ENCODE data around the gene GGT5.

Gene GGT5

GRCh38 chr22:24185501-24186351, 59.2 kb downstream of the GGT5 start:
- no peak for DNase-seq (ENCODE audit: low spot score)
- peak overlapping the region; percentile 60 for H3K9ac ChIP-seq (ENCODE audit: low read depth, low read length, poor library complexity)
- no peaks in the 10 kb centered on the region for H3K36me3 ChIP-seq (replicated peaks in 1 of 2; ENCODE audit: control insufficient read depth in 2 of 2, insufficient read depth in 2 of 2, low read length in 2 of 2)
- H3K18ac ChIP-seq (ENCODE audit: low read length), result peak overlapping the region; percentile 48
- H2BK15ac ChIP-seq (ENCODE audit: low read length), result peak overlapping the region; percentile 81
- peak overlapping the region; percentile 24 for H2BK5ac ChIP-seq (ENCODE audit: low read length)
- H2BK12ac ChIP-seq (ENCODE audit: low read length), result peak overlapping the region; percentile 41
- WGBS, 2 donors (ENCODE audit: extremely low coverage in 2 of 2, insufficient read length in 2 of 2, insufficient replicate concordance in 1 of 2), result no CpG with 5 or more reads among the region's 51 CpGs
- H3K23ac ChIP-seq (ENCODE audit: low read depth, low read length, poor library complexity), result peak overlapping the region; percentile 43
- H4K8ac ChIP-seq (ENCODE audit: low read depth, low read length), result no peak overlapping the region
- no peak overlapping the region for H3K27ac ChIP-seq (replicated peaks; ENCODE audit: low read length)
- H3K4me3 ChIP-seq (ENCODE audit: low read length in 2 of 2), result no peak overlapping the region
- H3K9me3 ChIP-seq (replicated peaks in 1 of 2; ENCODE audit: control insufficient read depth in 2 of 2, insufficient read depth in 1 of 2, low read depth in 1 of 2, low read length in 2 of 2), result no peaks in the 10 kb centered on the region
- H3K79me1 ChIP-seq (ENCODE audit: low read depth, low read length), result peaks cover 3% of the 10 kb centered on the region
- no peaks in the 10 kb centered on the region for H3K27me3 ChIP-seq (ENCODE audit: control insufficient read depth in 3 of 3, insufficient read depth in 3 of 3, low read depth in 1 of 3, low read length in 3 of 3)
- no peak overlapping the region for H2AFZ ChIP-seq (ENCODE audit: low read length)
- no peak overlapping the region for H4K91ac ChIP-seq (ENCODE audit: low read depth, low read length, poor library complexity)
- H3K4me1 ChIP-seq (ENCODE audit: control insufficient read depth in 2 of 2, insufficient read depth in 1 of 2, low read depth in 1 of 2, low read length in 2 of 2), result peaks cover 3% of the 10 kb centered on the region in 2 donors
- peak overlapping the region; percentile 84 for H2AK5ac ChIP-seq (ENCODE audit: low read depth, low read length)
- no peak overlapping the region for H3K4me2 ChIP-seq (ENCODE audit: insufficient read depth, low read length, poor library complexity, severe bottlenecking)
- no peak overlapping the region for H2BK120ac ChIP-seq (ENCODE audit: low read depth, low read length)
- H3K4ac ChIP-seq (ENCODE audit: low read length), result peak overlapping the region; percentile 11
- H3K14ac ChIP-seq (ENCODE audit: low read length), result peak overlapping the region; percentile 38

- Histone ChIP-seq H3K4me1 (ENCODE audit: control insufficient read depth in 2 of 2, insufficient read depth in 1 of 2, low read depth in 1 of 2, low read length in 2 of 2) (peaks cover 3% of the 10 kb centered on the region in 2 donors), H3K18ac (ENCODE audit: low read length) (peak overlapping the region; percentile 17), H3K9ac (ENCODE audit: low read depth, low read length, poor library complexity) (peak overlapping the region; percentile 55), H2BK120ac (ENCODE audit: low read depth, low read length) (no peak overlapping the region), H3K23ac (ENCODE audit: low read depth, low read length, poor library complexity) (no peak overlapping the region), H3K27ac (replicated peaks; ENCODE audit: low read length) (no peak overlapping the region), H4K91ac (ENCODE audit: low read depth, low read length, poor library complexity) (no peak overlapping the region), H3K4me2 (ENCODE audit: insufficient read depth, low read length, poor library complexity, severe bottlenecking) (no peak overlapping the region), H3K36me3 (replicated peaks in 1 of 2; ENCODE audit: control insufficient read depth in 2 of 2, insufficient read depth in 2 of 2, low read length in 2 of 2) (no peaks in the 10 kb centered on the region), H3K14ac (ENCODE audit: low read length) (no peak overlapping the region), H3K4me3 (ENCODE audit: low read length in 2 of 2) (no peak overlapping the region), H3K79me1 (ENCODE audit: low read depth, low read length) (peaks cover 3% of the 10 kb centered on the region), H4K8ac (ENCODE audit: low read depth, low read length) (no peak overlapping the region), H2BK12ac (ENCODE audit: low read length) (peak overlapping the region; percentile 78), H2AFZ (ENCODE audit: low read length) (no peak overlapping the region), H3K4ac (ENCODE audit: low read length) (no peak overlapping the region), H3K27me3 (ENCODE audit: control insufficient read depth in 3 of 3, insufficient read depth in 3 of 3, low read depth in 1 of 3, low read length in 3 of 3) (no peaks in the 10 kb centered on the region), H3K9me3 (replicated peaks in 1 of 2; ENCODE audit: control insufficient read depth in 2 of 2, insufficient read depth in 1 of 2, low read depth in 1 of 2, low read length in 2 of 2) (no peaks in the 10 kb centered on the region), H2AK5ac (ENCODE audit: low read depth, low read length) (peak overlapping the region; percentile 35), H2BK5ac (ENCODE audit: low read length) (peak overlapping the region; percentile 17), H2BK15ac (ENCODE audit: low read length) (no peak overlapping the region)
- no peak for DNase-seq (ENCODE audit: low spot score)
- no CpG with 5 or more reads among the region's 16 CpGs for WGBS, 2 donors (ENCODE audit: extremely low coverage in 2 of 2, insufficient read length in 2 of 2, insufficient replicate concordance in 1 of 2)
Measured at GRCh38 chr22:24185001-24185500, 59.8 kb downstream of the GGT5 start.

DNA sequence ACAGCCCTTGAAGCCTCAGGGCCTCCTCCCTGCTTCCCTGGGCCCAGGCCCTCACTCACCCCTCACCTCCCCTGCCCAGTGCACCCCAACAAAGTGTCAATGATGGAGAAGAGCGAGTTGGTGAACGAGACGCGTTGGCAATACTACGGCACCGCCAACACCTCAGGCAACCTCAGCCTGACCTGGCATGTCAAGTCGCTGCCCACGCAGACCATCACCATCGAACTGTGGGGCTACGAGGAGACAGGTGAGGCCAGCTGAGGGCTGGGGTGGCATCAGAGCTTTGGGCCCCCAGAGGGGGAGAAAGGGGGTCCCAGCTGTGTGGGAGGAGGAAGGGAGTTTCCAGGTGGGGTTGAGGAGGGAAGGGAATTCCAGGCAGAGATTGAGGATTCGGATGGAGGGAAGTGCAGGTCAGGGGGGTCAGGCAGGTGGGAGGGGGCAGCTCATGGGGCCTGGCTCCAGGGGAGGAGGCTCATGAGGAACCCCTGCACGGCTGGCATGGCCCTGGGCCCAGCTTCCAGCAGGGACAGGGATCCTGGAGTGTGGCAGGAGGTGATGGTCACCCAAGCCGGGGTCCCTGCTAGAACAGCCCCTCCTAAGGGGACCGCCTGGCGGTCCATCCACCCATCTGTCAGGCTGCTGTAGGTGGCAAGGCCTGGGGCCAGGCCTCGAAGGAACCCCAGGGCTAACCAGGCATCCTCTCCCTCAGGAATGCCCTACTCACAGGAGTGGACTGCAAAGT, 60.7 kb downstream of the GGT5 start:
- Histone ChIP-seq H3K14ac (ENCODE audit: low read length) (peak overlapping the region; percentile 94), H3K4me2 (ENCODE audit: insufficient read depth, low read length, poor library complexity, severe bottlenecking) (no peak overlapping the region), H2AK5ac (ENCODE audit: low read depth, low read length) (no peak overlapping the region), H2BK5ac (ENCODE audit: low read length) (no peak overlapping the region), H3K18ac (ENCODE audit: low read length) (no peak overlapping the region), H3K4me1 (ENCODE audit: control insufficient read depth in 2 of 2, insufficient read depth in 1 of 2, low read depth in 1 of 2, low read length in 2 of 2) (peaks cover 3% of the 10 kb centered on the region in 2 donors), H3K27ac (replicated peaks; ENCODE audit: low read length) (no peak overlapping the region), H2AFZ (ENCODE audit: low read length) (no peak overlapping the region), H3K4me3 (ENCODE audit: low read length in 2 of 2) (no peak overlapping the region), H2BK15ac (ENCODE audit: low read length) (peak overlapping the region; percentile 26), H3K79me1 (ENCODE audit: low read depth, low read length) (peaks cover 3% of the 10 kb centered on the region), H2BK12ac (ENCODE audit: low read length) (no peak overlapping the region), H3K4ac (ENCODE audit: low read length) (no peak overlapping the region), H3K36me3 (replicated peaks in 1 of 2; ENCODE audit: control insufficient read depth in 2 of 2, insufficient read depth in 2 of 2, low read length in 2 of 2) (no peaks in the 10 kb centered on the region), H3K9ac (ENCODE audit: low read depth, low read length, poor library complexity) (no peak overlapping the region), H3K23ac (ENCODE audit: low read depth, low read length, poor library complexity) (no peak overlapping the region), H2BK120ac (ENCODE audit: low read depth, low read length) (no peak overlapping the region), H4K91ac (ENCODE audit: low read depth, low read length, poor library complexity) (no peak overlapping the region), H3K9me3 (replicated peaks in 1 of 2; ENCODE audit: control insufficient read depth in 2 of 2, insufficient read depth in 1 of 2, low read depth in 1 of 2, low read length in 2 of 2) (no peaks in the 10 kb centered on the region), H4K8ac (ENCODE audit: low read depth, low read length) (peak overlapping the region; percentile 23), H3K27me3 (ENCODE audit: control insufficient read depth in 3 of 3, insufficient read depth in 3 of 3, low read depth in 1 of 3, low read length in 3 of 3) (no peaks in the 10 kb centered on the region)
- no peak for DNase-seq (ENCODE audit: low spot score)
- no CpG with 5 or more reads among the region's 16 CpGs for WGBS, 2 donors (ENCODE audit: extremely low coverage in 2 of 2, insufficient read length in 2 of 2, insufficient replicate concordance in 1 of 2)
